Stimulated activated CD8-positive, alpha-beta memory T cell treated with anti-CD3 and anti-CD28 coated beads, Interleukin-7, amount 100 ng/mL, for 48 hours (primary cell): ENCODE results near the gene APOBEC3B.
"Not testable (repeated sequence)": the region's sequence is repeated elsewhere in the genome, so short reads cannot be mapped to it uniquely, and the experiment has no call there.

Source experiments
- DNase-seq, 2 donors: peaks; one replicate each; pipeline ENCODE4 v3.0.0-alpha.2; 2020; ENCODE audit warnings: low read depth in 1 of 2; ENCODE audit errors: extremely low read depth in 1 of 2

APOBEC3B gene

GRCh38 chr22:38987171-38987895 lies 5.2 kb downstream of the APOBEC3B start:
- no peak for DNase-seq

DNA sequence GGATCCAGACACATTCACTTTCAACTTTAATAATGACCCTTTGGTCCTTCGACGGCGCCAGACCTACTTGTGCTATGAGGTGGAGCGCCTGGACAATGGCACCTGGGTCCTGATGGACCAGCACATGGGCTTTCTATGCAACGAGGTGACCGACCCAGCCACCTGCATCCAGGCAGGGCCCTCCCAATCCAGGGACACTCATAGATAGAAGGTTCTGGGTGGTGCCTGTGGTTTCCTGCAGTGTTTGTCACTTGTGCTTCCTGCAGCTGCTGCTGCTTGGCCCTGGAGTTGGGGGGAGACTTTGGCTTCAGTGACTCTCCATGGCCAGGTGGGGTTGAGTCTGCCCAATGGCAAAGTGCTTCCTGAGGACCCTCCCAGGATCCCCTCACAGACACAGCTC lies 7.3 kb downstream of the APOBEC3B start:
- no peak for DNase-seq

DNA sequence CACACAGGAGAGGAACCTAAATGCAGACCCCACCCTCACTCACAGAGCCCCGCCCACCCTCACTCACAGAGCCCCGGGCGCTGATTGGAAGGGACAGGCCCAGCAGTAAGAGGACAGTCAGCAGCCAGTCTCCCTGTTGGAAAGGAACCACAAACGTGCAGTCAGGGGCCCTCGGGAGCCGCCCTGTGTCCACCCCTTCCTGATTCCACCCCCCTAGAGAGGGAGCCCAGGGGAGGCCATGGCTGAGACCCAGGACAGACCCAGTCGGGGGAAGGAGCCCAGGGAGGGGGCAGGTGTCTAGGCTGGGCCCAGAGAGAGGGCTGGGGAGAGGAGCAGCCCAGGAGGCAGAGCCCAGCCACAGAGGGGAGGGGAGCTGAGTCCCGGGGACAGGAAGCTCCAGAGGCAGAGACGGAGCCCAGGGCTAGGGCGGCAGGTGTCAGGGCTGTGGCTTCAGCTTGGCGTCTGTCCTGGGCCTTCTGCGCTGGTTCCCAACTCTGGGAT lies 10.8 kb downstream of the APOBEC3B start:
- not testable (repeated sequence) for DNase-seq

DNA sequence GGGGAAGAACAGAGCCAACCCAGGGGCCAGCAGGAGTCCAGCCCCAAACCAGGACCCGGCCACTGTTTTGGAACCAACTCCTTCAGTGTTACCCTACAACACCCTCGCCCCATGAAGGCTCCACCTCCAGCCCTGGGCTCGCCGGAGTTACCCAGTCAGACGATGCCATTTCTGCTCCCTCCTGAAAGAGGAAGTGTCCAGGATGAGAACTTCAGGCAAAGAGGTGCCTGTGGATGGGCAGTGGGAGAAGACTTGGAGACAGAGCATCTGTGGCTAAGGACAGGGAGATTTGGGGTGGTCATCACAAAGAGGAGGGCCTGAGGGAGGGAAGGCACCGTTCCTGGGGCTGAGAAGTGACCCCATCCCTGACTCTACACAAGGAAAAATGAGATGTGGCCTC lies 14.0 kb downstream of the APOBEC3B start:
- DNase-seq, result no peak

- no peak for DNase-seq
These were observed 15.4 kb downstream of the APOBEC3B start for GRCh38 chr22:38997518-38997917.

DNA sequence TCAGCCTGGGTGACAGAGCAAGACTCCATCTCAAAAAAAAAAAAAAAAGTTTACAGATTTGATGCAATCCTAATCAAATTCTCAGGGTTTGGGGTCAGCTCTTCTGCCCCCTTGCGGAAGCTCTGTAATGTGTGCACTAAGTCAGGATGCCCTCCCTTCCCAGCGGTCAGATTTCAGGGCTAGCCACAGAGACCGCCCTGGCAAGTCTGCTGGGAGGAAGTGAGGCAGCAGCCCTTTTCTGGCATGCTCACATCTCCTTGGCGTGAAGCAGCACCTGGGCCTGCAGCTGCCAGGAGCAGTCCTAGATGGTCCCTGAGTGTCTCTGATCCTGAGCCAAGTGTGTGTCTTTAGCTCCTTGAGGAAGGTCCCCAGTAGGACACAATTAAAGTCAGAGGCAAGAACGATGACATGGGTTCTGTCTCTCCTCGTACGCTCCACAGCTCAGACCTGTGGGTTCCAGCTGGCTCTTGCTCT lies 21.1 kb downstream of the APOBEC3B start:
- peak; percentile 52 to 69 for DNase-seq

DNA sequence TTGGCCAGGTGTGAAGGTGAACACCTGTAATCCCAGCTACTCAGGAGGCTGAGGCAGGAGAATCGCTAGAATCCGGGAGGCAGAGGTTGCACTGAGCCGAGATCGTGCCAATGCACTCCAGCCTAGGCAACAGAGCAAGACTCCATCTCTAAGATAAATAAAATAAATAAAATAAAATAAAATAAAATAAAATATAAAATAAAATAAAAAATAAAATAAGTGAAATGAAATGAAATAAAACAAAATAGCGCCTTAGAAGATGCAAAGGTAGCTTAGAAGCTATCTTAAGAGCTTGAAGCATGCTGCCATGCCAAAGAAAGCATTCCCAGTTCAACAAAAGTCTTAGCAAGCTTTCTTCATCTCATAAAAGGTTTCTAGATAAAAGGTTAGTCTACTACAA lies 25.0 kb downstream of the APOBEC3B start:
- no peak for DNase-seq

DNA sequence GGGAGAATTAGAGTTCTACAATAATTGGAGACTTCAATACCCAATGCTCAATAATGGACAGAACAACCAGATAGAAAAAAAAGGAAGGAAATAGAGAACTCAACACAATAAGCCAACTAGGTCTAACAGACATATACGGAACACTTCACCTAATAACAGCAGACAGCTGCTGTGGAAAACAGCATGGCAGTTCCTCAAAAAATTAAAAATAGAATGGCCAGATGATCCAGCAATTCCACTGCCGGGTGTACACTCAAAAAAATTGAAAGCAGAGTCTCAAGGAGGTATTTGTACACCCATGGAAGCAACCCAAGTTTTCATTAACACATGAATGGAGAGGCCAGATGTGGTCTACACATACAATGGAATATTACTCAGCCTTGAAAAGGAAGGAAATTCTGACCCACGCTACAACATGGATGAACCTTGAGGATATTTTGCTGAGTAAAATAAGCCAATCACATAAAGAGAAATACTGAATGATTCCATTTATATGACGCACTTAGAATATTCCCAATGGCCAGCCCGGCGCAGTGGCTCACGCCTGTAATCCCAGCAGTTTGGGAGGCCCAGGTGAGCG lies 26.2 kb downstream of the APOBEC3B start:
- DNase-seq, result not testable (repeated sequence)

DNA sequence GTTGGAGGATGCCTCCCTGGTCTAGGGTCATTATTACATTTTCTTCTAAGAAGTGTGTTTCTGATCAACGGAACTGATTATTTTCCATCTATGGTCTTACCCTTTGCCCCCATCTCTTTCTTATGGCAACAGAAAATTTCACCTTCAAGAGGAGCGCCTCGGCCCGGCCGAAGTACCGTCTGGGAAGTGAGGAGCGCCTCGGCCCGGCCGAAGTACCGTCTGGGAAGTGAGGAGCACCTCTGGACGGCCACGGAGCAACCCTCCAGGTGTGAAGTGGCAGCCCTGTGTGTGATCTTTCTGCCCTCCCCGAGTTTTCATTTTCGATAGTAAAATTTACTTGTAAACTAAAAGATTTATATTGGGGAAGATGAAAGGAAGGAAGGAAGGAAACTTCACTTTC lies 28.8 kb downstream of the APOBEC3B start:
- DNase-seq, result no peak

DNA sequence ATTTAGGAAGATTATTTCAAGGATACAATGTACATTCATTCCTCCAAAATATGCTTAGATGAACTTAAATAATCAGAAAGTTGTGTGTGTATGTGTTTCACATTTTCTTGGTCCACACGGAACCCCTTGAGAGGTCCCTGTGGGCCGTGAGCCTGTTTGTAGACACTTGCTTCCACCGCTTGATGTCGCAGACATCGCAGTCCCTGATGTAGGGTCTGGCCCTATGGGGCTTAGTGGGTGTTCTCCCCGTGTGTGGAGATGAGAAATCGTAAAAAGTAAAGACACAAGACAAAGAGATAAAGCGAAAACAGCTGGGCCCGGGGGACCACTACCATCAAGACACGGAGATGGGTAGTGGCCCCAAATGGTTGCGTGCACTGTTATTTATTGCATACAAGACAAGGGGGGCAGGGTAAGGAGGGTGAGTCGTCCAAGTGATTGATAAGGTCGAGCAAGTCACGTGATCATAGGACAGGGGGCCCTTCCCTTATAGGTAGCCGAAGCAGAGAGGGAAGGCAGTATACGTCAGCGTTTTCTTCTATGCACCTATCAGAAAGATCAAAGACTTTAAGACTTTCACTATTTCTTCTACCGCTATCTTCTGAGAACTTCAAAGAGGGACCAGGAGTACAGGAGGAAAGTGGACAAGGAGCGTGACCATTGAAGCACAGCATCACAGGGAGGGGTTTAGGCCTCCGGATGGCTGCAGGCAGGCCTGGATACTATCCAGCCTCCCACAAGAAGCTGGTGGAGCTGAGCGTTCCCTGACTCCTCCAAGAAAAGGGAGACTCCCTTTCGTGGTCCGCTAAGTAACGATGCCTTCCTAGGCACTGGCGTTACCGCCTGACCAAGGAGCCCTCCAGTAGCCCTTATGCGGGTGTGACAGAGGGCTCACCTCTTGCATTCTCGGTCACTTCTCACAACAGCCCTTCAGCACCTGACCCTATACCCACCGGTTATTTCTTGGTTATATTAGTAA lies 30.7 kb downstream of the APOBEC3B start:
- DNase-seq, result no peak

- not testable (repeated sequence) for DNase-seq
These were observed 31.4 kb downstream of the APOBEC3B start for GRCh38 chr22:39013561-39013941.

DNA sequence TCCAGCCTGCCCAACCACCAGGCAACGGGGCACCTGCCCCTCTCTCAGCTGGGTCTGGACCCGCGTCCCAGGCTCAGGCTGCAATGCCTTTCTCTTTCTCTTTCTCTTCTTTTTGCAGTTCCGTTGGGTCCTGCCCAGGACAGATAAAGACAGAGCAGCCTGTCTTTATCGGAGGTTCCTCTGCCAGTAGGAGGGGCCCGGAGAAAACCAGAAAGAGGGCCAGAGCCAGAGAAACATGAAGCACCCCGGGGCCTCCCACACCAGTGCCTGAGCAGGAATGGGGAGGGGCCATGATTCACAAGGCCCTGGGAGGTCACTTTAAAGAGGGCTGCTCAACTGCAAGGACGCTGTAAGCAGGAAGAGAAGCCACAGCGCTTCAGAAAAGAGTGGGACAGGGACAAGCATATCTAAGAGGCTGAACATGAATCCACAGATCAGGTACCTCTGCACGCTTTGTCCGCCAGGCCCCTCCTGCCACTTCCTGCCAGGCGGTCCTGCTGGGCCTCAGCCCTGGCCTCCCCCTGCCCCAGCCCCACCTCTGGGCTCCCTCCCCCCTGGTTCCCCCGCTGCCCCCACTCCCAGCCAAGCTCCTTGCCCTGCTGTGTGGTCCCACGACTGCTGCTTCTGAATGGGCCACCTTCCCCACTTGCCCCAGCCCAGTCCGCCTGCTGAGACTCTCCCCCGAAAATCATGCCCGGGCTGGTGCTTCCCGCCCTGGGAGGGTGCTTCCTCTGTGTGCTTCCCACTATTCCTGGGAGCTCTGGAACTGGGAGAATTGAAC lies 32.0 kb downstream of the APOBEC3B start, which contains the start of gene APOBEC3C:
TSS of gene APOBEC3C (plus strand) at position 316 of the 781 bp plus-strand sequence. CDS start at position 422, 106 bp downstream.
- DNase-seq, result peak; percentile 68 to 87

GRCh38 chr22:39014723-39015121 lies 32.6 kb downstream of the APOBEC3B start:
- DNase-seq, result not testable (repeated sequence)

- no peak for DNase-seq
These were observed 34.4 kb downstream of the APOBEC3B start for GRCh38 chr22:39016592-39016991.

- DNase-seq, result no peak
These were observed 35.6 kb downstream of the APOBEC3B start for GRCh38 chr22:39017596-39018365.

- not testable (repeated sequence) for DNase-seq
These were observed 38.0 kb downstream of the APOBEC3B start for GRCh38 chr22:39020021-39020651.

GRCh38 chr22:39021552-39022250 lies 39.6 kb downstream of the APOBEC3B start:
- no peak for DNase-seq

- no peak for DNase-seq
These were observed 42.6 kb downstream of the APOBEC3B start for GRCh38 chr22:39024519-39025308.
